ENCODE data around the gene PLEKHN1. TPM values are rescaled to one million over a fixed set of nuclear protein-coding genes. Genes with fewer than 3 reads are reported as not detected.
A peak's percentile ranks its signal among the peaks of the same experiment; 100 is the strongest.

The PLEKHN1 gene
- polyA plus RNA-seq, 1 donor = 0.49 TPM

GRCh38 chr1:923131-923990 is 42.9 kb upstream of the PLEKHN1 start, which contains the start of gene SAMD11:
Gene SAMD11 (plus strand): TSS chr1:923923. CDS start chr1:924432, 509 bp downstream.
- no peak within 1 kb of the TSS for H3K27ac ChIP-seq (ENCODE audit: low read length)
- H3K27me3 ChIP-seq (ENCODE audit: control insufficient read depth, insufficient read depth, low read length) = peaks cover 78% of the 10 kb centered on the region
- H3K4me3 ChIP-seq (ENCODE audit: low read length) = peak within 1 kb of the TSS; percentile 38
- peaks cover 18% of the 10 kb centered on the region for H3K9me3 ChIP-seq (ENCODE audit: control insufficient read depth, low read depth, low read length)
- H3K36me3 ChIP-seq (ENCODE audit: control insufficient read depth, insufficient read depth, low read length) = no peaks in the 10 kb centered on the region
- peak in 1 of 2 donors; percentile 87 for DNase-seq
- WGBS (ENCODE audit: insufficient coverage, low lambda C conversion rate) = no CpG with 5 or more reads among the region's 72 CpGs
- H3K4me1 ChIP-seq (ENCODE audit: control insufficient read depth, insufficient read depth, low read length) = peaks cover 22% of the 10 kb centered on the region

- H3K9me3 ChIP-seq (ENCODE audit: control insufficient read depth, low read depth, low read length) = peaks cover 17% of the 10 kb centered on the region
- peaks cover 22% of the 10 kb centered on the region for H3K4me1 ChIP-seq (ENCODE audit: control insufficient read depth, insufficient read depth, low read length)
- peaks cover 81% of the 10 kb centered on the region for H3K27me3 ChIP-seq (ENCODE audit: control insufficient read depth, insufficient read depth, low read length)
- H3K4me3 ChIP-seq (ENCODE audit: low read length) = no peak overlapping the region
- no peak overlapping the region for H3K27ac ChIP-seq (ENCODE audit: low read length)
- DNase-seq = no peak
- H3K36me3 ChIP-seq (ENCODE audit: control insufficient read depth, insufficient read depth, low read length) = no peaks in the 10 kb centered on the region
- WGBS (ENCODE audit: insufficient coverage, low lambda C conversion rate) = no CpG with 5 or more reads among the region's 98 CpGs
Observed at GRCh38 chr1:923991-924655, 42.2 kb upstream of the PLEKHN1 start.

- WGBS (ENCODE audit: insufficient coverage, low lambda C conversion rate) = no CpG with 5 or more reads among the region's 120 CpGs
- Histone ChIP-seq H3K4me1 (ENCODE audit: control insufficient read depth, insufficient read depth, low read length) (peaks cover 22% of the 10 kb centered on the region), H3K27ac (ENCODE audit: low read length) (no peak overlapping the region), H3K4me3 (ENCODE audit: low read length) (peak overlapping the region; percentile 38), H3K36me3 (ENCODE audit: control insufficient read depth, insufficient read depth, low read length) (no peaks in the 10 kb centered on the region), H3K9me3 (ENCODE audit: control insufficient read depth, low read depth, low read length) (peaks cover 9% of the 10 kb centered on the region), H3K27me3 (ENCODE audit: control insufficient read depth, insufficient read depth, low read length) (peaks cover 78% of the 10 kb centered on the region)
- no peak for DNase-seq
Observed at GRCh38 chr1:924656-925560, 41.4 kb upstream of the PLEKHN1 start.

GRCh38 chr1:925561-926421 is 40.5 kb upstream of the PLEKHN1 start:
- H3K4me3 ChIP-seq (ENCODE audit: low read length) = peak overlapping the region; percentile 31
- peaks cover 75% of the 10 kb centered on the region for H3K27me3 ChIP-seq (ENCODE audit: control insufficient read depth, insufficient read depth, low read length)
- peaks cover 9% of the 10 kb centered on the region for H3K9me3 ChIP-seq (ENCODE audit: control insufficient read depth, low read depth, low read length)
- no CpG with 5 or more reads among the region's 65 CpGs for WGBS (ENCODE audit: insufficient coverage, low lambda C conversion rate)
- no peak overlapping the region for H3K27ac ChIP-seq (ENCODE audit: low read length)
- no peaks in the 10 kb centered on the region for H3K36me3 ChIP-seq (ENCODE audit: control insufficient read depth, insufficient read depth, low read length)
- DNase-seq = no peak
- peaks cover 17% of the 10 kb centered on the region for H3K4me1 ChIP-seq (ENCODE audit: control insufficient read depth, insufficient read depth, low read length)

- WGBS (ENCODE audit: insufficient coverage, low lambda C conversion rate) = no CpG with 5 or more reads among the region's 9 CpGs
- Histone ChIP-seq H3K9me3 (ENCODE audit: control insufficient read depth, low read depth, low read length) (peaks cover 6% of the 10 kb centered on the region), H3K4me3 (ENCODE audit: low read length) (no peak overlapping the region), H3K4me1 (ENCODE audit: control insufficient read depth, insufficient read depth, low read length) (peaks cover 10% of the 10 kb centered on the region), H3K36me3 (ENCODE audit: control insufficient read depth, insufficient read depth, low read length) (no peaks in the 10 kb centered on the region), H3K27me3 (ENCODE audit: control insufficient read depth, insufficient read depth, low read length) (peaks cover 80% of the 10 kb centered on the region), H3K27ac (ENCODE audit: low read length) (no peak overlapping the region)
- no peak for DNase-seq
Observed at GRCh38 chr1:927234-927633, 39.0 kb upstream of the PLEKHN1 start.

GRCh38 chr1:927748-928147 is 38.5 kb upstream of the PLEKHN1 start:
- no peak overlapping the region for H3K4me3 ChIP-seq (ENCODE audit: low read length)
- H3K27me3 ChIP-seq (ENCODE audit: control insufficient read depth, insufficient read depth, low read length) = peaks cover 80% of the 10 kb centered on the region
- H3K27ac ChIP-seq (ENCODE audit: low read length) = no peak overlapping the region
- DNase-seq = no peak
- peaks cover 10% of the 10 kb centered on the region for H3K4me1 ChIP-seq (ENCODE audit: control insufficient read depth, insufficient read depth, low read length)
- H3K36me3 ChIP-seq (ENCODE audit: control insufficient read depth, insufficient read depth, low read length) = no peaks in the 10 kb centered on the region
- no CpG with 5 or more reads among the region's 10 CpGs for WGBS (ENCODE audit: insufficient coverage, low lambda C conversion rate)
- peaks cover 6% of the 10 kb centered on the region for H3K9me3 ChIP-seq (ENCODE audit: control insufficient read depth, low read depth, low read length)

- no peaks in the 10 kb centered on the region for H3K36me3 ChIP-seq (ENCODE audit: control insufficient read depth, insufficient read depth, low read length)
- peaks cover 82% of the 10 kb centered on the region for H3K27me3 ChIP-seq (ENCODE audit: control insufficient read depth, insufficient read depth, low read length)
- no peak overlapping the region for H3K27ac ChIP-seq (ENCODE audit: low read length)
- peaks cover 2% of the 10 kb centered on the region for H3K4me1 ChIP-seq (ENCODE audit: control insufficient read depth, insufficient read depth, low read length)
- no peak for DNase-seq
- no CpG with 5 or more reads among the region's 40 CpGs for WGBS (ENCODE audit: insufficient coverage, low lambda C conversion rate)
- peaks cover 4% of the 10 kb centered on the region for H3K9me3 ChIP-seq (ENCODE audit: control insufficient read depth, low read depth, low read length)
- H3K4me3 ChIP-seq (ENCODE audit: low read length) = no peak overlapping the region
Observed at GRCh38 chr1:928825-929661, 37.2 kb upstream of the PLEKHN1 start.

- WGBS (ENCODE audit: insufficient coverage, low lambda C conversion rate) = no CpG with 5 or more reads among the region's 40 CpGs
- no peak overlapping the region for H3K4me3 ChIP-seq (ENCODE audit: low read length)
- no peak overlapping the region for H3K27ac ChIP-seq (ENCODE audit: low read length)
- H3K36me3 ChIP-seq (ENCODE audit: control insufficient read depth, insufficient read depth, low read length) = no peaks in the 10 kb centered on the region
- peaks cover 80% of the 10 kb centered on the region for H3K27me3 ChIP-seq (ENCODE audit: control insufficient read depth, insufficient read depth, low read length)
- peaks cover 4% of the 10 kb centered on the region for H3K4me1 ChIP-seq (ENCODE audit: control insufficient read depth, insufficient read depth, low read length)
- DNase-seq = no peak
- peaks cover 4% of the 10 kb centered on the region for H3K9me3 ChIP-seq (ENCODE audit: control insufficient read depth, low read depth, low read length)
Observed at GRCh38 chr1:929712-930632, 36.3 kb upstream of the PLEKHN1 start.
